GM21786 (cell line): ENCODE measurements around the gene RBMS1.

Source experiments
- ATAC-seq: cut with Tn5 transposase; IDR thresholded peaks from one replicate; pipeline ENCODE4 v1.9.1; 2021; ENCODE audit not compliant: unreplicated experiment

The RBMS1 gene, protein sequence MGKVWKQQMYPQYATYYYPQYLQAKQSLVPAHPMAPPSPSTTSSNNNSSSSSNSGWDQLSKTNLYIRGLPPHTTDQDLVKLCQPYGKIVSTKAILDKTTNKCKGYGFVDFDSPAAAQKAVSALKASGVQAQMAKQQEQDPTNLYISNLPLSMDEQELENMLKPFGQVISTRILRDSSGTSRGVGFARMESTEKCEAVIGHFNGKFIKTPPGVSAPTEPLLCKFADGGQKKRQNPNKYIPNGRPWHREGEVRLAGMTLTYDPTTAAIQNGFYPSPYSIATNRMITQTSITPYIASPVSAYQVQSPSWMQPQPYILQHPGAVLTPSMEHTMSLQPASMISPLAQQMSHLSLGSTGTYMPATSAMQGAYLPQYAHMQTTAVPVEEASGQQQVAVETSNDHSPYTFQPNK

DNA sequence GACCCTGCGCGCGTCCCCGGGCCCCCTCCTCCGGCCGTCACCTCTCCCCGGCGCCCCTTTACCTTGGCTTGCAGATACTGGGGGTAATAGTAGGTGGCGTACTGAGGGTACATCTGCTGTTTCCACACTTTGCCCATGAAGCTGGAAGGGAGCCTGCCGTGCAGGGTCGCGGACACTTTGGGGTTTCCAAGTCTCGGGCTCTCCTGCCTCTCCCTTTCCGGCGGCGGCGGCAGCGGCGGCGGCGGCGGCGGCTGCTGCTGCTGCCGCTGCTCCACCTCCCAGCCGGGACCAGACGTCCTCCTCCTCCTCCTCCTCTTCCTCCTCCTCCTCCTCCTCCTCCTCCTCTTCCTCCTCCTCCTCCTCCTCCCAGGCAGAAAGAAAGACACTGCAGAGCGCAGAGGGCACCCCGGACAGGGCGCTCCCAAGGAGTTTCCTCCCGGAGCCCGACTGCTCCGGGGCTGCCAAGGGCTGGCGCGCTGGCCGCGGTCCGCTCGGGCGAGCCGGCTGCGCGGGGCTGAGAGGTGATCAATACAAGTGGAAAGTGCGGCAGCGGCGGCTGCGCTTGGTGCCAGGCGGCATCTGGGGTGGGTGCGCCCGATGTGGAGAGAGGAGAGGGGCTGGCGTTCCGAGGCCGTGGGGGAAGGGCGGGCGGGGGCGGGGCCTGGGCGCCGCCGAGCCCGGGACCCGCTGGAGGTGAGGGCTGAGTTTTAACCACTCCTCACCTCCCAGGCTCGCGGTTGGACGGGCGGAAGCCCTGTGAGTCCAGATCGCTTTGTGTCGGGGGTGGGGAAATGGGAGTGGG lies at the start of gene RBMS1:
RBMS1 (minus strand) TSS at position 581 of the 802 bp plus-strand sequence; CDS start at position 137, 444 bp downstream.
- peak; percentile 37 for ATAC-seq

DNA sequence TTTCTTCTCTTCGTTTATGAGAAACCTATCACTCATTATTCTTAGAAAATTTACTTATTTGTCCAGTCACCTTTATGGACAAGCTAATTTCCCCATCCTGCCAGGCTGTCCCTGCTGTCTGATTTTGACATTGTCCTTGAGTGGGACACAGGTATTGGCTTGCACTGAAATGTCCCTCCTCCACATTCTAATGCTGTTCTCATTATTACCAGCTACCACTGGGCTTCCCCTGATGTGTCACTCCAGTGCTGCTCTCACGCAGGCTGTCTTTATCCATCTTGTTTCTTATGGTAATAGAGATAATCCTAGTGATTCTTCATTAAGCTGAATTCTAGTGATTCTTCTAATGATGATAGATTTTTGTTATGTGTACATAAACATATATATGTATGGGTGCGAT lies 48.1 kb upstream of the RBMS1 start:
- ATAC-seq: no peak

DNA sequence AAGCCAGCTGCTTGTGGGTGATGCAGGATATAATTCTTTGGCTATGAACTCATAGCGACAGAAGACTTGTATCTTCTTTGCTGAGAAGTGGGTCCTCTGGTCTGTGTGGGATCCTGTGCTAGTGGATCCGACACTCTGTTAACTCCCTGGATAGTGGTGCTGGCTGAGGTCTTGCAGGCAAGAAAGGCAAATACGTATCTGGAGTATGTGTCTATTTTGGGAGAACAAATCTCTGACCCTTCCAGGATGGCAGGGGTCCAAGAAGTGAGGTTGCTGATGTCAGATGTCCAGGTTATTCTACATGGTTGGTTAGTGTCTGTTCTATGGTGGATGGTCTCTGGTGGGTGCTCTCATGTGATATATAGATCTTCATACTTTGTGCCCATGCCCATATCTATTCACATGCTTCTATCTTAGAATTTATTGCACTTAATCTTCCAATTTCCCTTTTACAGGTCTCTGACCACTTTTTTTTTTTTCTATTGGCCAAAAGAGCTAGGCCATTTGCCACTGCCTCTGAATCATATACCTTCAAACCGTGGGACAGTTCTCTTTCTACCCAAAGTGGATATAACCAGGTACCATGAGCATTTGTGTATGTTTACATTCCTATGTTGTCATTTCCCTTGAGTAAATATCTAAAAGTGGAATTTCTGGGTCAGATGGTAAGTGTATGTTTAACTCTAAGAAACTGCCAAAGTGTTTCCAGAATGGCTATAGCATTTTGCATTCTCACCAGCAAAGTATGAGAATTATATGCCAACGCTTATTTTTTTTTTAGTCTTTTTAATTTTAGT lies 45.1 kb upstream of the RBMS1 start:
- ATAC-seq: no peak

DNA sequence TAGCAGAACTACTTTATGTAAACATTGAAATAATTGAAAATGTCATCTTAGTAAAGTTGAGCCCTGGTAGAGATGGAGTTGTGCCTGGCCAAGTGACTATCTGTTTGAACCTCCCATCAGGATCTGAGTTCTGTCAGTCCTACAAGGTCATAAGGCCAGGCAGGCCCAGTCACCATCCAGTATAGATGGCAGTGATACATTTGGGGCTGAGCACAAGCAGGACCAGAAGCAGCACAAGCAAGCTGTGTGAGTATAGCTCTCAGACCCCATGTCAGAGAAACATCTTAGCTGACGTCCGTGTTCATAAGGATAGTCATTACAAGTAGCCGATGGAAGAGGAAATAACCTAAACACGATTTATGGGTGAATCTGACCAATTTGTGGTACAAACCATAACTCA lies 44.5 kb upstream of the RBMS1 start:
- no peak for ATAC-seq

DNA sequence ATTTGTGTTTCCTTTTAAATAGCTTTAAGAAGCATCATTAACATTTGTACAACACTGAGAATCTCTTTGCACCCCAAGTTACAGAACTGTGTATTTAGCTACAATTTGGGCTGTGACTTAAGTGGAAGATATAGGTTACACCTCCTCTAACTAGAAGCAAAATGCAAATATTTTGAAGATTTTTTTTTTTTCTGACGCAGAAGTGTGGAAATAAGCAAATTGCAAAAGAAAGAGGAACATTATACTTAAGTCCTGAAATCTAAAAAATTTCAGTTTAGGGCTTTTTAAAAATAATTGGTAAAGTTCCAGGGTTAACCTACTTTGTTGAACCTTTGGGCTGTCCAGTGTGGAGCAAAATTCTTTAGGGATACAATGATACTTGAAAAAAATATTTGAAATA lies 41.4 kb upstream of the RBMS1 start:
- ATAC-seq: no peak

DNA sequence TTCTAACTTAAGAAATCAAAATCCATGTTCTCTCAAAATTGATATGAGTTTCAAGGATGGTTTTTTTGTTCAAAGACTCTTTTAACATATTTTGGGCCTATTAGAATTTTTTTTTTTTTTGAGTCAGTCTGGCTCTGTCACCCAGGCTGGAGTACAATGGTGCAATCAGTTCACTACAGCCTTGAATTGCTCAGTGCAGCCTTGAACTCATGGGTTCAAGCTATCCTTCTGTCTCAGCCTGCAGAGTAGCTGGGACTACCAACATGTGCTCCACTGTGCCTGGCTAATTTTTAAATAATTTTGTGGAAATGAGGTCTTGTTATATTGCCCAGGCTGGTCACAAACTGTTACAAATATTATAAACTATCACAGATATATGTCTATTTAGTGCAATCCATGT lies 40.6 kb upstream of the RBMS1 start:
- no peak for ATAC-seq

DNA sequence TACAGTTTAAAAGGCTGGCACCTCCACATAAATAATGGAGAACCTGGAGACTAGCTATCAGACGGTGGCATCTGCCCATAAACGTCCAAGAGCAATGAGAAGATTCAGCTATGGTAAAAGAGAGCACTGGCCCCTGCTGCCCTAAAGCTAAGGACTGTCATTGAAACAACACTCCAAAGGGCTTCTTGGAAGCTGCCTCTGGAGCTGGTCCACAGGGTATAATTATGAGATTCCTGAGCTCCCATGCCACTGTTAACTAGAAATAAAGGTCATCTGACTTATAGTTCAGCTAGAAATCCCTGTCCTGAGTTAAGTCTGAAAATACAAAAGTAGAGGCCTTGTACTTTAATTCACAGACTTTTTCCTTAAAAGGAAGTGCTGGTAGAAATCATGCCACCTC lies 39.9 kb upstream of the RBMS1 start:
- ATAC-seq: no peak

DNA sequence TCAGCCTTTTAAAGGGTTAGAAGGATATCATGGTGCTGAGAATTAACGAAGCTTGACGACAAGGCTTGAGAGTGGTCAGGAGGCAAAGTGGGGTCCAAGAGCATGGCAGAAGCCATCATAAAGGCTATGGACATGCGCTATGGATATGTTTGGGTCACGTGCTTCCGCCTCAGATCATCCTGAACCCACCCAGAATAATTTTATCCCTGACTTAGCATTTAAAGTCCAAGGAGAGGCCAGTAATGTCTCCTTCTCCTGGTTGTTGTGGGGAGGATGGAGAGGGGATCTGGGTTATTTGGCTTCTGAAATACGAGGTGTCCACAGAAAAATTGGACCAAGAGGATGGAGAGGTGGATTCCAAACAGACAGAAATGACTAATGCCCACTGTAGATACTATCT lies 38.8 kb upstream of the RBMS1 start:
- ATAC-seq: no peak

DNA sequence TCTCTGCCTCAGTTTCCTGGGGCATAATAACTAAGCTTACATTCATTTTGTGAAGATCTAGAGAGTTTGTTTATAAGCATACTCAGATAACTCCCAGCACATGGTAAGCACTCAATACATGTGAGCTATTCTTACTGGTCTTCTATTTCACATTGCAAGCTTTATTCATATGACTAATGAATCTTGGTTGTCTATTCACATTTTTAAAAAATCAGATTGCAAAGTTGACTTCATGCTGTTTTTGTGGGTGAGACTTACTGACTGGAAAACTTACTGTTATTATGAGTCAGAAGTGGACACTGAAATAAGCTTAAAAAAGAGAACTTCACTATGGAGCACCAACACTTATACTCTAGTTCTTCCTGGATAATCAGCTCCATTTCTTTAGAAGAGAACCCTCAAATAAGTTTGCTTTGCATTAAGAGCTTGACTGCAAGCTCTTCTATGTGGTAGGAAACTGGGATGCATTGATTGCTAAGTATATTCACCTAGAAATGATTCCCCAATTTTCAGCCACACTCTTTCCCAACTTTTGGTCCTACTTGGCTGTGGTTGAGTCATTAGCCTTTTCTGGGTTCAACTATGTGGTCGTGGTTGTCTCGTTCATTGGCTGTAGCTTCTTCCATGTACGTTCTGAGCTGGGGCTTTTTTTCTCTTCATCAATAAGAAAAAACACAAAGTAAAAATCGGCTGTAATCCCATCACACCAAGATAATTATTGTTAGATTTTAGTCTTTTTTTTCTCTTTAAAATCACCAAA lies 29.5 kb upstream of the RBMS1 start:
- ATAC-seq: no peak

DNA sequence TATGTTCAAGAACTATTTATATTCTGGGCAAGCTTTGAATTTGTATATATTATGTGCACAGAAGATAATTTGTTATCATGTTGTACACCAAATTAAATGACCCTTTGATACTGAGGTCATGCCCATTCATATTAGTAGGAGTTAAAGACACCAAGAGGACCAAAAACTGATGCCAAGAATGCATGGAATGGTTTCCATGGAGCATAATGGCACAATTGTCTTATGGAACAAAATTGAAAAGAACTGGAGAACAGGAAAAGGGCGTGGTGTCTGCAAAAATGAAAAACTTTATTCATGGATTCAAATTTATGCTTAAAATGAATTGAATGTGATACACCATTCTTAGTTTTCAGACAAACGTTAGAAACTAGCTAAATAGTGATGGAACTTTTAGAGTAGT lies 24.1 kb upstream of the RBMS1 start:
- no peak for ATAC-seq

DNA sequence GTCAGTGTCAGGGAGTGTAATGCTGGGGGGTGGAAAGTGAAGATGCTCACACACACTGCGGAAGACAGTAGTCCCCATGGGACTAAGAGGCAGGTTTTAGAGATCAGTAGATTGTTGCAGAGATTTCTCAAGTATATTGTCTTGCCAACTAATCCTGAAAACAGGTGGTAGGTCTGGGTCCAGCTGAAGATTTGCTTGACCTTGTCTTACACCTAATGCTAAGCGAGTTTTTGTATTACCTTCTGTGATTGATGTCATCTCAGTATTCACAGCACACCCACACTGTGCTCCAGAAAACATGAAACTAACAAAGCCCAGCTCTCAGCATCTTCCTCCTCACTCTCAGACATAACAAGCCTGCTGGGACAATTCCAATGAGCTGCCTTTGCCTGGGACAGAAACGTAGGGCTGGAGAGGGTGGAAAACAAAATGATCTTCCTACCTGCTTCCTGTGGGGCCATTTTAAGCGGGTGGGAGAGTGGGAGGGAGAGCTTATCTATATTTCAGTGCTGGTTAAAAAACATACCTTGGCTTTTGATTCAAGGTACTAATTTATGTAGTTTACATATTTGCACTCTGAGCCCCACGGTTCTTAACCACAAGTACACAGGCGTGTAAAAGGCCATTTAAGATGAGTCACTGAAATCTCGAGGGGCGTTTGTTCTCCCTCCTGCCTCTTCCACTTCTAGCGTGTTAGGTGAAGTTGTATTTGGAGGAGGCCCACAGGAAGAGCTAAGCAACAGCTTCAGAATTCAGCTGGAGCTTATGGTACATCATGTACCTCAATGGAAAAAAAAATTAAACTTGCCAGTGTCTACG lies 23.1 kb upstream of the RBMS1 start:
- ATAC-seq: no peak

DNA sequence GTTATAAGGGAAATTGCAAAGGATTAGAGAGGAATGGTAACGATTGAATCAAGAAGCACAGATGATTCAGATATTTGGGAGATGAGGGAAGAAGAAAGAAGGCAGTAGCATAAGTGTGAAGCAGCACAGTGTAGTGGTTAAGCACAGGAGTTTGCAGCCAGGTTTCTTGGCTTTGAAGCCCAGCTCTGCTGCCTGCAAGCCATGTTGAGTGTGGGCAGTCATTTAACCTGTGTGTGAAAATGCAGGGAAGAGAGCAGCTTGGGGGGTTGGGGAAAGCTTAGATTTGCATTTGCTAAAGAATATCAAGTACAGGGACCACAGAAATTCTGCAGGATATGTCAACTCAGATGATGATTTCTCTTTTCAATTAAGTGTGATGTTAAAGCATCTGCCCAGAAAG lies 21.5 kb upstream of the RBMS1 start:
- ATAC-seq: no peak

DNA sequence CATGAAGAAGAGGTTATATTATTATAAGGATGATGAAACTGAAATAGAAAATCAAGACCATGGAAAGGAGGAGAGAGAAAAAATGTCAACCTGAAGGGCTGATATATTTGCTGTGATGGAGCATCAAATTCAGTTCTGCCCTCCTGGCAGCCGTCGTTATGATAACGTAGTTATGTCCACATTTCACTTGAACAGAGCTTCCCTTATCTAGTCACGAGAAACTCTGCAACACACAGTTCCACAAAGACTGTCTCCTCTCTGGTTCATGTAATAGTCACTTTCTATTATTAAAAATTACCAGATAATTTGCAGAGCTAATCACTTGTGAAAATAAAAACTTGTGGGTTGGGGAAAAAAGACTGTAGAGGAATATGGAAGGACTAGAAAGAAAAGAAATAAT lies 19.5 kb upstream of the RBMS1 start:
- no peak for ATAC-seq

DNA sequence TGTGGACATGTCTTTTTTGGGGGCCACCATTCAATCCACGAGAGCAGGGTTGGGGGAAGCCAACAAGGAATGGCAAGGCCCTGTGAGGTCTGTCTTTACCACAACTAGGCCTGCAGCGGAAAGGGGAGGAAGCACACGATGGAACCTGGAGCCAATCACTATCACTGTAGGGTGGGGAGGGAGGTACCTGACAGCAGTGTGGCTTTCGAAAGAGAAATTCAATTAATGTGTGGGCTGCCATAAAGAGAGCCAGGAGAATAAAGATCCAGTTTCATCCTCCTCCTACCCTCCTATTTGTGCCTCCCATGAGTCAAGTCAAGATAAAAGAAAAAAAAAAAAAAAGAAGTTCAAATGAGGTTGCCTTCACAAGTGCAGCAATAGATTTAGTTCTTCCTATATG lies 18.9 kb upstream of the RBMS1 start:
- no peak for ATAC-seq

DNA sequence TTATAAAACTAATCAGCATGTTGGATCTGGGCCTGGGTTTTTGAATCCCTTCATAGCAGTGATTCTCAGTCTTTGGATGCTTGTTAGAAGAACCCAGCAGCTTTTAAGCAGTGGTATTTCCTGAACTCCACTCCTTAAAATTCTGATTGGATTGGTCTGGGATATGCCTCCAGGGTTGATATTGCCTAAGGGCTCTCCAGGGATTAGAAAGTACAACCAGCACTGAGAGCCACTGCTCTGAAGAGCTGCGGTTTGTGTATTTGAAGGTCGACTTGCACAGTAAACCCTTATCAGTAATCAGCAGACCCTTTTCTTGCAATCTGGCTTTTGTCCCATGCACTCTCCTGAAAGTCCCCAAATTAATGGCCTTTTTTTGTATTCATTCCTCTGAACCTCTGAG lies 17.0 kb upstream of the RBMS1 start:
- no peak for ATAC-seq

DNA sequence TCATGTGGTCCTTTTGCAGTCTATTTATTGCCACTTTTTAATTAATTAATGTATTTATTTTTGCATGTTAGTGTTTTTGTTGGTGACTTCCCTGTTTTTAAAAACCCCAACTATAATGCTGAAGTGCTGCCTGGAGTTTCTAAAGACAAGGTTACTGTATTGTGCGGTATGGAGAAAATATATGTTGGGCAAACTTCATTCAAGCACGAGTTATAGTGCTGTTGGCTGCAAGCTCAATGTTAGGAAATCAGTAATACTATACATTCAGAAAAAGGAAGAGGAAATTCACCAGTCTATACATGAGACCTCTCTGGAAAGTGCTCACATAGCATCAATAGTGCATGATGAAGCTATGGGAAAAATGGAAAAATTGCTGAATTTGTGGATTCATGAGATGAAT lies 15.4 kb upstream of the RBMS1 start:
- ATAC-seq: no peak

DNA sequence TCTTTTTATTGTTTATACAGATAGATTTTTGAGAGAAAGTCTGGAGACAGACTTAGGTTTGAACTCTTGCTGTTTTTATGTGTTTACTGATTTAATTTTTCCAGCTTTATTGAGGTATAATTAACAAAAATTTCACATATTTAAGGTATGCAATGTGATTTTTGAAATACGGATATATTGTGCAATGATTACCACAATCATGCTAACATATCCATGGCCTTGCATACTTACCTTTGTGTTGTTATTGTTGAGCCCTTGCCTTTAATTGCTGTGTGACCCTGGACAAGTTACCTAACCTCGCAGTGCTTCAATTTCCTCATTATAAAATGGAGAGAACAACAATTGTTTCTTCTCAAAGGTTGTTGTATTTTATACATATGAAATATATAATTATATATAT lies 13.9 kb upstream of the RBMS1 start:
- ATAC-seq: no peak

DNA sequence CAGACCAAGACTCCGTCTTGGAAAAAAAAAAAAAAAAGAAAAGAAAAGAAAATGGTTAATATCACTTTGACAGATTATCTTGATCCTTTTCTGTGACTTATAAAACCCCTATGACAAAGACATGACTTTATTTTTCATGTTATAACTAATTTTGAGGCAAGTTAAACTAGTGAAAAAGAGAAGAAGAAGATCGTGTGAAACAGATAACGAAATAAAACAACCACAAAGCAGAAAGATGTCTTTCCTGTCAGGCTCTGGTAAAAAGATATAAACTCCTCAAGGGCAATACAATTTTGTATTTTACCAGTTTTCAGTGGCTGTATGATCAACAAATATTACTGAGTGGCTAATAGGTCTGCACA lies 13.4 kb upstream of the RBMS1 start:
- no peak for ATAC-seq

DNA sequence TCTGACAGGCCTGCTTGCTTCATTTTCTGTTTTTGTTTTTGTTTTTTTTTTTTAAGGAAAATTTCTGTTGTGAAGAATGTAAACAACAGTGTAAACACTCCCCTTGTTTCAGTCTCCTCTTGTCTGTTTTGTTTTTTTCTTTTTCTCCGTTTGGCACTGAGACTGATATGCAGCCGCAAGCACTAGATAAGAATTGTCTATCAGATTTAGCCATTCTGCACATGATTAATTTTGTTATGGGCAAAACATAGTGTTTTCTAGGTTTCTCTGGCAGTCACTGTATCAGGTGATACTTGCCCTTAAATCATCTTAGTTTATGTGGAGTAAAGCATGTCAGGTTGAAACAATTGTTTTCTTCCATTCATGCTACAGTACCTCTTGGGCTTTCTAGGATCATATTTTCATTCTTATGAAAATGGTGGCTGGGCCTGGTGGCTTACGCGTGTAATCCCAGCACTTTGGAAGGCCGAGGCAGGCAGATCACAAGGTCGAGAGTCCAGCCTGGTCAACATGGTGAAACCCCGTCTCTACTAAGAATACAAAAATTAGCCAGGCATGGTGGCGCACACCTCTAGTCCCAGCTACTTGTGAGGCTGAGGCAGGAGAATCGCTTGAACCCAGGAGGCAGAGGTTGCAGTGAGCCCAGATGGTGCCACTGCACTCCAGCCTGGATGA lies 12.9 kb upstream of the RBMS1 start:
- no peak for ATAC-seq

DNA sequence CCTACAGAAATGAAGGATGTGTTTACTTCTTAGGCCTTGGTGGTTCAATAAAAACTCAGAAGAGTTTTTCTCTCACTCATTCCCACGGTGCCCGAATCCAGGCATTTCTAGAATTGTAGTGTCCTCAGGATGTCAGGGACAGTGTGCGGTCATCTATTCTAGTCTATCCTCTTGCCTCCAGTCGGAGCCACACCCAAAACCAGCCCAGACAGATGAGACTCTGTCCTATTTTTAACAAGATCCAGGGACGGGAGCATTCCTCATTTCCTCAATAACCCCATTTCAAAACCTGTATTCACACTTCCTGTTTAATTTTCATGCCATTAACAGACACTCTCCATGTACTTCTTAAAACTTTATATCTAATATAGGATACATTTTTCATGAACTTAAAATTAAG lies 11.6 kb upstream of the RBMS1 start:
- no peak for ATAC-seq
